GM18951 (cell line): ENCODE measurements around the gene JSRP1.

Experiments
- POLR2A ChIP-seq: IDR thresholded peaks from 4 replicates; pipeline ENCODE4 v1.6.1; 2011; ENCODE audit warnings: mild to moderate bottlenecking; ENCODE audit not compliant: insufficient read length, insufficient read depth; ENCODE audit errors: extremely low read depth
- in situ Hi-C: fragments of 300-500 bp; cut with MboI; formaldehyde crosslinking; loops from one replicate; pipeline ENCODE4 v1.12.0; 2022; ENCODE audit warnings: low sequenced_read_pairs, mixed read lengths, inconsistent platforms; ENCODE audit not compliant: unreplicated experiment

JSRP1 gene, protein sequence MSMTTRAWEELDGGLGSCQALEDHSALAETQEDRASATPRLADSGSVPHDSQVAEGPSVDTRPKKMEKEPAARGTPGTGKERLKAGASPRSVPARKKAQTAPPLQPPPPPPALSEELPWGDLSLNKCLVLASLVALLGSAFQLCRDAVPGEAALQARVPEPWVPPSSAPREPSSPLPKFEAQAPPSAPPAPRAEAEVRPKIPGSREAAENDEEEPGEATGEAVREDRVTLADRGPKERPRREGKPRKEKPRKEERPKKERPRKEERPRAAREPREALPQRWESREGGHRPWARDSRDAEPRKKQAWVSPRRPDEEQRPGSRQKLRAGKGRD

DNA sequence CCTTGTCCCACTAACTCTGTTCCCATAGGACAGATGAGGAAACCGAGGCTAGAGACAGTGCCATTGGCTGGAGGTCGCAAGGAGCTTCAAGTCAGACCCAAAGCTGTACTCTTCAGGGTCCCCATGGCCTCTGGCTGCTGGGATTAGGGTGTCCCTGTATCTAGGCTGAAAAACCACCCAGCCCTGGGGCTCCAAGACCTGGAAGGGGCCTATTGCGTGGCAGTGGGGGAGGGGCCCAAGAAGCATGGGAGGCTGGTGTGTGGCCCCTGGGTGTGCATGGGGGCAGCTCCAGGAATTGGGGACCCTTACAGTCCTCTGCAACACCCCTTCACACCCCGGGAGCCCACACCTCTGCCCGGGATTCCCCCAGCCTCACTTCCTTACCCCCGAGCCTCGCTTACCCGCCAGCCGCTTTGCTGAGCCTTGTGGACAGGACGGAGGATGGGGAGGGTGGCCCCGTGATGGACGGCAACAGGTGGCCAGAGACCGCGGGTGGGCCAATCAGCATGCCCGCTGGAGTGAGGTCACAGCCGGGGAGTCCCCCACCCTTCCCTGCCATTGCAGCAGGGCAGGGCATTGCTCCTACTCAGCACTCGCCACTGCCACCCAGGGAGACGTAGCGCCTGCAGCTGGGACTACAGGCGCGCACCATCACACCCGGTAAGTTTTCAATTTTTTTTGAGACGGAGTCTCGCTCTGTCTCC, at the start of gene JSRP1:
JSRP1 (minus strand) TSS at position 436 of the 704 bp plus-strand sequence. CDS start 1,103 bp downstream, outside the sequence.
- no peak for TF ChIP-seq POLR2A
- in situ Hi-C loops, result no loop called here

DNA sequence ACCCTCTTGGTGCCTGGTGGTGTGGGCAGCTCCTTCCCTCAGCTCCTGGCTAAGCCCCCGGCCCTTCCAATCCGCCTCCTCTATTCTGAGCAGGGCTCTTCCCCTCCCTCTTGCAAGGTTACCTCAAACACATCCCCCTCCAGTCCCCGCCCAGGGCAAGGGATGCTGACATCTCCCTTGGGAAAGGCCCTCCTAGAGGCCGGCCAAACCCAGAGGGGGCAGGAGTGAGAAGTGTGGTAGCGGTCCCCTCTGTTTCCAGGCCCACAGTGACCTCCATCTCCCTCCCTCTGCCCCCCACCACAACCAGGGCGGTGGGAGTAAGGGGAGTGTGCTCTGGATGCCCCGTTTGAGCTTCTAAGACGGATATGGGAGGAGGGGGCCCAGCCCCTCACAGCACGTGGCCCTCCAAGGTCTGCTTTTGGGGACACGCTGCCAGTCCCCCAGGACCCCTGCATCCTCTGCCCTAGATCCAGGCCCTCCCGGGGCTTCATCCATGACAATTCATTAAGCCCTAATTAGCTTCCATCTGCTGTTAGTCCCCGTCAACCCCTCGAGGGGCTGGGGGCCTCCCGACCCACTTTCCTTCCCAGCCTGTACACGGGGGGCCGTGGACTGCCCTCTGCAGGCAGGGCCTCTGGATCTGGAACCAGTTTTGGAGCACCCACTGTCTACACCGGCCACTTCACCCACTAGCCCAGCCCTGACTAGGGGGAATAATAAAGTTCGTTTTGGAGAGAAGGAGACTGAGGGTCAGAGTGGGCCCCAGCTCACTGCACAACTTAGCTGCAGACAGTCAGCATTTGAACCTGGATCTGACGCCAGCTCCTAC, 49.4 kb upstream of the JSRP1 start:
- in situ Hi-C loops, result no loop called here
- no peak for TF ChIP-seq POLR2A

DNA sequence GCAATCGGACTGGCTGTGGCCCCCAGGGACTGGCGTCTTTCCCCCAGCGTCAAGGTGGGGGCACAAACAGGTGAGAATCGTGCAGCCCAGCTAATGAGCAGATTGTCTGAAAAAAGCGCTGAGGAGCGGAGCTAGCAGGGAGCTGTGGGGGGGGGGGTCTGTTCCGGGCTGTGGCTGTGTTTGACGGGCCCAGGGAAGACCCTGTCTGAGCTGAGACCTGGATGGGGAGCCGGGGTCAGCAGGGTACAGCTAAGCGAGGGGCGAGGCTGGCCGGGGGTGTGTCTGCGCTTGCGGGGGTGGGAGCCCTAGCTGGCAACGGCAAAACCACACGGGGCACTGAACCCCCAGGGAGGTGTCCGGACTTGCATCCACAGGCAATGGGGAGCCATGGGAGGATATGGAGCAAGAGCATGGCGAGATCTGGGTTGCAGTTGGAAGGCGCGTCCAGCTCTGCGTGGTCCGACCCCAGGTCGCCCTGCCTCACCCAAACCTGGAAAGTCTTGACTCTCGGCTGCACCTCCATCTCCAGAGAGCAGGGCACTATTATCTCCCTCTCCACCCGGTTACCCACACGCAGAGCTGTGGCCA, 47.1 kb upstream of the JSRP1 start:
- in situ Hi-C loops, result no loop called here
- TF ChIP-seq POLR2A, result no peak

DNA sequence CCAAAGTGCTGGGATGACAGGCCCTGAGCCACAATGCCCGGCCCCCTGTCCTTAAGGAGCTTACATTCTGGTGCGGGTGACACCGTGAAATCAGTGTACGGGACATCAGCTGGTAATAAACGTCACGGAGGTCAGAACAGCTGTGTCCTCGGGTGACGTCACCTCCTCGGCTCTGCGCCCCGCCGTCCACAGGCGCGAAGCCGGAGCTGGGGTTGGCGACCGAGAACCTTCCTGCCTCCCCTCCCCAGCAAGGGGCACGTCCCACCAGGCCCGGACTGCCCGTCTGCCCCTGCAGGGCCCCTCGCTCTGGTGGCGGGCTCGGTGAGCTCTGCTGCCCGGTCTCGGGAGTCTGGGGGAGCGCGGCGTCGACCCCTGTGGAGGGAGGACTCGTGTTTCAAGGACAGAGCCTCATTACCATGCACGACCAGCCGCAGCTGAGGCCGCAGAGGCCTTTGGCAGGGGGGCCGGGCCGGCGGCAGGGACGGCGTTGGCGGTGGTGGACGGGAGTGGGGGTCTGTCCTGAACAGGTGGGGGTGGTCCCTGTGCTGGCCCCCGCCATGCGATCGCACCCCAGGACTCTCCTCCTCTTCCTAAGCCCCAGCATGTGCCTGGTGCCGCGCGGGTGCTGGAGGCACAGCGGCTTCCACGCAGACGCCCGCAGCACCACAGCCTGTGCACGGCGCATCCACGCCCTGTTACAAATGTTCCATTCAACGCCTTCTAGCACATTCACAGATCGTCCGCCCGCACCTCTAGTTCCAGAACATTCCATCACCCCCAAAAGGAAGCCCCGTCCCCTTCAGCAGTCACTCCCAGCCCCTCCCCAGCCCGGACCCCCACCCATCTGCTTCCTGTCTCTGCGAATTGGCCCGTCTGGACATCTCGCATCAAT, 46.3 kb upstream of the JSRP1 start:
- in situ Hi-C loops, result no loop called here
- TF ChIP-seq POLR2A, result no peak

DNA sequence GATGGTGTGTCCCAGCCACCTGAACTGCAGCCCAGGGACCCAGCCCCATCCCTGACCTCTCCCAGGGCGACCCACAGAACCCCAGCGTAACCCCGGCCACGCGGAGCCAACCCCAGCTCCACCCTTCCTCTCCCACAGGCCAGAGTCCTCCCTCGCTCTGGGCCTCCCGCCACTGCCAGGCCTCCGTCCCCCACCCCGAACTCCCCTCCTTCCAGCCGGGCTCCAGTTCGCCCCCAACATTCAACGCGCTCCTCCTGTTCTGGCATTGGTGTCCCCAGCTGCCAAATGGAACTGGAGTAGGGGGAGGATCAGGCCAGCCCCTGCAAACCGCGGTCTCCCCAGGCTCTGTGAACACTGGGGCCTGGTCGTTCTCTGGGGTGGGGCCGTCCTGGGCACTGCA, 44.3 kb upstream of the JSRP1 start:
- in situ Hi-C loops, result no loop called here
- TF ChIP-seq POLR2A, result no peak

DNA sequence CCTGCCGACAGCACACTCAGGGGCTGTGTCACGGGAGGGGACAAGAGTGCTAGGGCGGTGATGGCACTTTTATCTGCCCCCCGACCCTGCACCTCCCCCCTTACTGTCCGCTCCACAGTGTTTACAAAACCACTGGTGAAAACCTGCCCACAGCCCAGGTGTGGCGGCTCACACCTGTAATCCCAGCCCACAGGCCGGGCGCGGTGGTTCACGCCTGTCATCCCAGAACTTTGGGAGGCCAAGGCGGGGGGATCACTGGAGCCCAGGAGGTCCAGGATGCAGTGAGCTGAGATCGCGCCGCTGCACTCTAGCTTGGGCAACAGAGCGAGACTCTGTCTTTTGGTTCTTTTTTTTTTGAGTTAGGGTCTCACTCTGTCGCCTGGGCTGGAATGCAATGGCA, 39.9 kb upstream of the JSRP1 start:
- TF ChIP-seq POLR2A, result no peak
- in situ Hi-C loops, result loop anchor here (25.0 kb wide), 1 partner anchor 316 kb away; no protein-coding TSS in a partner anchor

DNA sequence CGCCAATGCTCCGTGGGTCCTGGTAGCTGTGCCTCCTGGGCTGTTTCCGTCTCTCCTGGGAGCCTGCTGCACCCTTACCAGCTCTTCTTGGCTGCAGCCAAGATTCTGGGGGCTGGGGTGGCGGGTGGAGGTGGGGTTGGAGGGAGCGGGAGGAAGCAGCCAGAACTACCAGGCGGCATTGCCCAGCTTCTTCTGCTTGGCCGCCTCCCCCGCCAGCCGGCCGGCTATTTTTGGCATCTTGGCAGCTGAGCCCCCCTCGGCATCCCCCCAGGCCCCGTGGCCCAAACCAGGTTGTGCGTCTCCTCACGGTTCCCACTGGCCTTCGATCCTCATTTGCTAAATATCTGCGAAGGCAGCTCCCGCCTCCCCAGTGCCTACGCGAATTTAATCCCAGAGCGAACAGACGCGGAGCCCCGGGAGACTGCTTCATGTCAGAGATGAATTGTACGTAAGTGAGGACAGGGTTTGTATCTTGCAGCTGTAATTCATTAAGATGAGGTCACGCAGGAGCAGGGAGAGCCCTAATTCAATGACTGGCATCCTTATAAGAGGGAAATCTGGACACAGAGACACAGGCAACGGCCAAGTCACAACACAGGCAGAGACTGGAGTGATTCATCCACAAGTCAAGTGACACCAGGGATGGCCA, 38.6 kb upstream of the JSRP1 start:
- no peak for TF ChIP-seq POLR2A
- in situ Hi-C loops, result loop anchor here (25.0 kb wide), 1 partner anchor 317 kb away; no protein-coding TSS in a partner anchor

DNA sequence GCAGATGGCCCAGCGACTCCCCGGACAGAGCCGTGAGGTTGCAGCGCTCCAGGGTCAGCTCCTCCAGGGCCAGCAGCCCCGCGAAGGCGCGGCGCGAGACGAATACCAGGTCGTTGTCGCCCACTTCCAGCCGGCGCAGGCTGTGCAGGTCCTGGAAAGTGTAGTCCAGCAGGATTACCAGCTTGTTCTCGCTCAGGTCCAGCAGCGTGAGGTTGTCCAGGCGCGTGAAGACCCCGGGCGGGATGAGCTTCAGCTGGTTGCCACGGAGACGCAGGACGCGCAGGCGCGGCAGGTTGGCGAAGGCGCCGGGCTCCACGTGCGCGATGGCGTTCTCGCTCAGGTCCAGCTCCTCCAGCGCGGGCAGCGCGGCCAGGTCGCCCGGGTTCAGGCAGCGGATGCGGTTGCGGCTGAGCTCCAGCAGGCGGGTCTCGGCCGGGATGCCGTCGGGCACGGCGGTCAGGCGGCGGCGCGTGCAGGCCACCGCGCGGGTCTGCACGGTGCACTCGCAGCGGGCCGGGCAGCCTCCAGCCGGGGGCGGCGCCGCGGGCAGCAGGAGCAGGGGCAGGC, 35.1 kb upstream of the JSRP1 start:
- TF ChIP-seq POLR2A, result no peak
- in situ Hi-C loops, result loop anchor here (25.0 kb wide), 1 partner anchor 321 kb away; no protein-coding TSS in a partner anchor

DNA sequence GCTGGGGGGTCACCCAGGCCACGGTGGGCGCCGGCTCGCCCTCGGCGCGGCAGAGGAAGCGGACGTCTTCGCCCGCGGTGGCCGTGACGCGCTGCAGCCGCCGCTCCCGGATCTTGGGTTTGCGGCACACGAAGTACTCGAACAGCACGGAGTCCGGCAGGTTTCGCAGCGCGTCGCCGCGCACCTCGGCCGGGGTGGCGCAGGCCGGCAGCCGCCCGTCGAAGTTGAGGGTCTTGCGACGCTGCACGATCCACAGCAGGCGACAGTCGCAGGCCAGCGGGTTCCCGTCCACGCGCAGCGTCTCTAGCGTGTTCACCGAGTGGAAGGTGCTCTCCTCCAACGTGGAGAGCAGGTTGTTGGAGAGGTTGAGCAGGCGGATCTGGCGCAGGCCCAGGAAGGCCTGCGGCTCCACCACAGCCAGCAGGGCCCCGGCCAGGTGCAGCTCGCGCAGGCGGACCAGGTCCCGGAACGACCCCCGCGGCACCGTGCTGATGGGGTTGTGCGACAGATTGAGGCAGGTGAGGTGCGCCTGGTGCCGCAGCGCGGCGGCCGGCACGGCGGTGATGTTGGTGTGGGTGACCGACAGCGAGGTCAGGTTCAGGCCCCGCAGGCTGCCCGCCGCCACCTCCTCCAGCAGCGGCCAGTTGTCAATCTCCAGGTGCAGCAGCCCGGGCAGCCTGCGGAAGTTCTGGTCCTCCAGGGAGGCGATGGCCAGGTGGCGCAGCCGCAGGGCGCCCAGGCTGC, 34.4 kb upstream of the JSRP1 start:
- in situ Hi-C loops, result loop anchor here (25.0 kb wide), 1 partner anchor 322 kb away; no protein-coding TSS in a partner anchor
- no peak for TF ChIP-seq POLR2A

DNA sequence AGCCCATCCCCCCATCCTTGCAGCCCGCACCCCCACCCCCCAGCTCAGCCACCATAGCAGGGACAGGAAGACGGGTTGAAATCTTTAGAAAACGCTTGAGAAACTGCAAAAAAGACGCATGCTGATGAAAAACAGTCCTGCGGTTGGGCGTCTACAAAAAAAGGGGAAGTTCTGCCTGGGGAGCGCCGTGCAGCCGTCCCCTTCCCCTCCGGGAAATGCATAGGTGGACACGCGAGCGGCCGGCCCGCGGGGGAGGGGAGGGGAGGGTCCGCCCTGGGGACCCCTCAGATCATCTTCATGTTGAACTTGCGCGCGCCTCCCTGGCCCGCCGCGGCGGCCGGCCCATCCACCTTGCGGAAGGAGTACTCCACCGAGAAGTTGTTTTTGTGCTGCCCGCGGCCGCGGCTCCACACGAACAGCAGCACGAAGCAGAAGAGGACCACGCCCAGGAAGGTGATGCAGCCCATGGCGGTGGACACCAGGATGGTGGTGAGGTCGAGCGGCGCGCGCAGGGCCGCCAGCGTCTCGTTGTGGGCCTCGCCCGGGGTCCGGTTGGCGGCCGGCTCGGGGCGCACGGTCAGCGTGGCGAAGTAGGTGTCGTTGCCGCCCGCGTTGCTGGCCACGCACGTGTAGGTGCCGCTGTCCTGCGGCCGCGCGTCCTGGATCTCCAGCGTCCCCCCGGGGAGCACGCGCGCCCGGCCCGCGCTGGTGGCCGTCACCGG, 33.7 kb upstream of the JSRP1 start:
- in situ Hi-C loops, result loop anchor here (25.0 kb wide), 1 partner anchor 322 kb away; no protein-coding TSS in a partner anchor
- no peak for TF ChIP-seq POLR2A
